HepG2 (cell line): ENCODE measurements around the gene BABAM2. TPM values are rescaled to one million over a fixed set of nuclear protein-coding genes. Genes with fewer than 3 reads are reported as not detected.

Experiments used
- CENPBD1 ChIP-seq: sonication (generic); formaldehyde crosslinking; IDR thresholded peaks from 2 replicates; pipeline ENCODE4 v1.8.0; 2022; ENCODE audit warnings: missing genetic modification reagents, low read depth, mild to moderate bottlenecking, borderline replicate concordance
- EEA1 ChIP-seq: sonication (generic); formaldehyde crosslinking; IDR thresholded peaks from 2 replicates; pipeline ENCODE4 v1.5.1; 2020; ENCODE audit warnings: mild to moderate bottlenecking, missing genetic modification reagents, borderline replicate concordance
- ERF ChIP-seq: IDR thresholded peaks from 2 replicates; pipeline ENCODE4 v1.6.1; 2018; ENCODE audit warnings: missing biosample characterization, missing genetic modification reagents
- GZF1 ChIP-seq: sonication (generic); formaldehyde crosslinking; IDR thresholded peaks from 2 replicates; pipeline ENCODE4 v1.5.1; 2020; ENCODE audit warnings: mild to moderate bottlenecking, missing genetic modification reagents
- HCFC1 ChIP-seq: fragments of 150-350 bp; IDR thresholded peaks from 2 replicates; pipeline ENCODE4 v1.6.1; 2014; ENCODE audit warnings: low read depth, low read length
- HDAC2 ChIP-seq: sonication (generic); formaldehyde crosslinking; IDR thresholded peaks from 2 replicates; pipeline ENCODE4 v1.4.0; 2020; ENCODE audit warnings: missing genetic modification reagents
- HMG20B ChIP-seq: conservative IDR thresholded peaks from 2 replicates; pipeline ENCODE4 v1.6.1; 2016; ENCODE audit warnings: missing genetic modification reagents, missing compliant biosample characterization
- JUNB ChIP-seq: sonication (generic); formaldehyde crosslinking; IDR thresholded peaks from 2 replicates; pipeline ENCODE4 v1.8.0; 2022; ENCODE audit warnings: missing genetic modification reagents, mild to moderate bottlenecking, borderline replicate concordance
- KDM2A ChIP-seq: sonication (generic); formaldehyde crosslinking; IDR thresholded peaks from 2 replicates; pipeline ENCODE4 v1.4.0; 2020; ENCODE audit warnings: low read depth, missing genetic modification reagents, borderline replicate concordance
- MAFF ChIP-seq: IDR thresholded peaks from 2 replicates; pipeline ENCODE4 v1.6.1; 2011; ENCODE audit warnings: low read depth, low read length, improper control_type of control experiment
- MIER2 ChIP-seq: IDR thresholded peaks from 2 replicates; pipeline ENCODE4 v1.6.1; 2016; ENCODE audit warnings: missing biosample characterization, missing genetic modification reagents
- NFKB2 ChIP-seq: sonication (generic); formaldehyde crosslinking; IDR thresholded peaks from 2 replicates; pipeline ENCODE4 v1.4.0; 2020; ENCODE audit warnings: missing genetic modification reagents, borderline replicate concordance
- PAF1 ChIP-seq: IDR thresholded peaks from 2 replicates; pipeline ENCODE4 v1.6.1; 2016; ENCODE audit warnings: missing genetic modification reagents, missing compliant biosample characterization
- POGZ ChIP-seq: sonication (generic); formaldehyde crosslinking; IDR thresholded peaks from 2 replicates; pipeline ENCODE4 v1.4.0; 2020; ENCODE audit warnings: mild to moderate bottlenecking, missing genetic modification reagents
- RARA ChIP-seq: IDR thresholded peaks from 2 replicates; pipeline ENCODE4 v1.6.1; 2016; ENCODE audit warnings: missing genetic modification reagents, missing compliant biosample characterization
- RCOR2 ChIP-seq: IDR thresholded peaks from 2 replicates; pipeline ENCODE4 v1.6.1; 2016; ENCODE audit warnings: missing biosample characterization, missing genetic modification reagents
- REPIN1 ChIP-seq: sonication (generic); formaldehyde crosslinking; IDR thresholded peaks from 2 replicates; pipeline ENCODE4 v1.8.0; 2022; ENCODE audit warnings: missing genetic modification reagents, low read depth, mild to moderate bottlenecking, borderline replicate concordance
- SRF ChIP-seq: IDR thresholded peaks from 2 replicates; pipeline ENCODE4 v1.6.1; 2011; ENCODE audit warnings: mild to moderate bottlenecking, low read depth, low read length, moderate library complexity
- TBX2 ChIP-seq: sonication (generic); formaldehyde crosslinking; IDR thresholded peaks from 2 replicates; pipeline ENCODE4 v1.5.0; 2020; ENCODE audit warnings: missing genetic modification reagents, mild to moderate bottlenecking, borderline replicate concordance
- TEAD3 ChIP-seq: optimal IDR thresholded peaks from 2 replicates; pipeline ENCODE3; 2016; ENCODE audit warnings: borderline replicate concordance
- ZBTB1 ChIP-seq: sonication (generic); formaldehyde crosslinking; IDR thresholded peaks from 2 replicates; pipeline ENCODE4 v1.4.0; 2020; ENCODE audit warnings: missing genetic modification reagents, borderline replicate concordance
- ZBTB20 ChIP-seq: sonication (generic); formaldehyde crosslinking; IDR thresholded peaks from 2 replicates; pipeline ENCODE4 v1.8.1; 2023; ENCODE audit warnings: missing genetic modification reagents, low read depth, mild to moderate bottlenecking, borderline replicate concordance
- ZFY ChIP-seq: sonication (generic); formaldehyde crosslinking; IDR thresholded peaks from 2 replicates; pipeline ENCODE4 v1.4.0; 2020; ENCODE audit warnings: missing genetic modification reagents
- ZNF24 ChIP-seq: fragments of 450-650 bp; IDR thresholded peaks from 2 replicates; pipeline ENCODE4 v1.6.1; 2017; ENCODE audit warnings: antibody characterized with exemption, mild to moderate bottlenecking
- ZNF329 ChIP-seq: sonication (generic); formaldehyde crosslinking; IDR thresholded peaks from 2 replicates; pipeline ENCODE4 v1.9.0; 2021; ENCODE audit warnings: low read depth, mild to moderate bottlenecking, missing genetic modification reagents
- ZNF503 ChIP-seq: sonication (generic); formaldehyde crosslinking; IDR thresholded peaks from 2 replicates; pipeline ENCODE4 v1.4.0; 2020; ENCODE audit warnings: missing genetic modification reagents
- ZNF7 ChIP-seq: IDR thresholded peaks from 2 replicates; pipeline ENCODE4 v1.6.1; 2016; ENCODE audit warnings: missing biosample characterization, missing genetic modification reagents
- ZNF800 ChIP-seq: sonication (generic); formaldehyde crosslinking; IDR thresholded peaks from 2 replicates; pipeline ENCODE4 v1.4.0; 2020; ENCODE audit warnings: missing genetic modification reagents
- ZSCAN29 ChIP-seq: sonication (generic); formaldehyde crosslinking; conservative IDR thresholded peaks from 2 replicates; pipeline ENCODE4 v1.4.0; 2020; ENCODE audit warnings: mild to moderate bottlenecking, missing genetic modification reagents
- polyA plus RNA-seq, 8 experiments: library from polyadenylated mRNA; depleted of rRNA in 3 of 8; stranded (reverse) in 7 of 8; unstranded in 1 of 8; fragments of >200 nt; fragmentation: Illumina TruSeq in 4 of 8; extraction: Trizol in 4 of 8; gene quantifications; 2 replicates each; pipeline versions ENCODE4 v1.2.1 to v1.2.3, GENCODE V29; 2011 to 2016; ENCODE audit warnings: low read depth in 4 of 8, missing spikeins in 1 of 8, mixed read lengths in 1 of 8; ENCODE audit not compliant: insufficient read depth in 1 of 8
- total RNA-seq, 5 experiments: library from RNA; depleted of rRNA; stranded (reverse); fragments of >200 nt; fragmentation: Illumina TruSeq; extraction: Trizol; gene quantifications; 2 replicates each; pipeline ENCODE4 v1.2.3, GENCODE V29; 2016; ENCODE audit warnings: low read depth in 1 of 5

BABAM2 gene
- total and polyA plus RNA-seq, 2 of the 13 experiments (the other 11 are each of a cell fraction or from before 2014, with no cell fraction given) = 24.9 to 28.0 TPM

DNA sequence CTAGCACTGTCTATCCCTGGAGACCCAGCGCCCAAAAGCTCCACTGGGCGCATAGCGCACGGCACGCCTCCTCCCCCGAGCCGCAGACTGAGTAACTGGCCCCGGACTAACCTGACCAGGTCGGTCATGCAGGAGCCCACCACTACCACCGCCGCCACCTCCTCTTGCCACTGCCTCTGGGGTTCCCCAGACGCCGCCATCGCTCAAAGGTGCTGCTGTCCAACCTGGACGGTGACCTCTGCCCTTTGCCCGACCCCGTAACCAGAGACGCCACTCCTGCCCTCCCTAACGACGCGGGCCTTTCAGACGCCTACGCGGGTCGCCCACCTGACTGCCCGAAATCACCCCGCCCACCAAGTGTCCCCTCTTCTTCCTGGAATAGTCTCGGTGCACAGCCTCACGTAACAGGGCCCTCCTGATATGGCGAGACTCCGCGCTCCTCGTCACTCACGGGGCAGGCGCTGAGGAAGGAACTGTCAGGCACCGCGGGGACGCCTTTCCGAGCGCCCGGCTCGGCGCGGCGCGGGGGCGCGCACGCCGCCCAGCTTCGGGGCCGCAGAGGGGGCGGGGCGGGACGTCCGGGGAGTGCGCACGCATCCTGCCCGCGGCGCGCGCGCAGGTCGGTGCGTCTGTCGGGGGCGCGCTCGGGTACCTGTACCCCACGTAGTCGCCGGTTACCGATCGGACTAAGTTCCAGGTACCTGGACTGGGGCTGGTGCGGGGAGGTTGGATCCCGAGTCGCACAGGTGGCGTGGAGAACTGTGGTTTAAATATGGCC is at the start of gene BABAM2, which contains the start of gene RBKS (continued):
- TF ChIP-seq ZNF503 (CRISPR knock-in tag) (peak; percentile 52; the same call in 1 of the 2 replicates), ZFY (CRISPR knock-in tag) (peak; percentile 80; the same call in 1 of the 2 replicates), NFKB2 (CRISPR knock-in tag) (peak; percentile 95), POGZ (peak; percentile 59), ZSCAN29 (CRISPR knock-in tag) (peak; percentile 67; the same call in 1 of the 2 replicates), ZBTB1 (no peak), JUNB (CRISPR knock-in tag) (no peak), SRF (no peak), KDM2A (CRISPR knock-in tag) (peak; percentile 89; the same call in 1 of the 2 replicates), RCOR2 (CRISPR knock-in tag) (no peak; the same call in 1 of the 2 replicates), HCFC1 (peak; percentile 28; the same call in 1 of the 2 replicates), ZNF800 (peak; percentile 86), TBX2 (peak; percentile 95), MIER2 (CRISPR knock-in tag) (peak; percentile 80), MAFF (no peak), REPIN1 (peak; percentile 88), TEAD3 (CRISPR knock-in tag) (peak; percentile 18), ERF (CRISPR knock-in tag) (peak; percentile 88), ZNF329 (0 out of 2 replicates have a peak, but pooled peaks have one; percentile 73), CENPBD1 (CRISPR knock-in tag) (no peak), EEA1 (CRISPR knock-in tag) (no peak; the same call in 1 of the 2 replicates), ZBTB20 (CRISPR knock-in tag) (peak; percentile 73), HDAC2 (CRISPR knock-in tag) (no peak; the same call in 1 of the 2 replicates), ZNF24 (no peak), HMG20B (no peak), RARA (peak; percentile 97), ZNF7 (CRISPR knock-in tag) (no peak), GZF1 (CRISPR knock-in tag) (no peak), PAF1 (CRISPR knock-in tag) (no peak)
